ENCODE measurements around the gene SLCO3A1. TPM values are rescaled to one million over a fixed set of nuclear protein-coding genes. Genes with fewer than 3 reads are reported as not detected.

The SLCO3A1 gene
- total RNA-seq, 1 experiment from 2014 or later, result 37.8 TPM

DNA sequence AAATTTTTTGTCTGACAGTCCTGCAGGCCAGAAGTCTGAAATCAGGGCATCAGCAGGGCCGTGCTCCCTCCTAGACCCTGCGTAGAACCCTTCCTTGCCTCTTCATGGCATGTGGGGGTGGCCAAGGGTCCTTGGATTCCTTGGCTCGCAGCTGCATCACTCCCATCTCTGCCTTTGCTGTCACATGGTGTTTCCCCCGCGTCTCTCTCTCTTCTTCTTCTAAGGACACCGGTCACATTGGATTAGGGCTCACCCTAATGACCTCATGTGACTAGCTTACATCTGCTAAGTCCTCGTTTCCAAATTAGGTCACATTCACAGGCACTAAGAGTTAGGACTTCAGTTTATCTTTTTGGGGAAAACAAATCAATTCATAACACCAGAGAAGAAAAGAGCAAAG, 12.0 kb downstream of the SLCO3A1 start:
- Histone ChIP-seq H4K20me1 (ENCODE audit: insufficient read depth) (no peaks in the 10 kb centered on the region), H3K9me3 (ENCODE audit: insufficient read depth, low read depth) (no peaks in the 10 kb centered on the region), H3K36me3 (ENCODE audit: low read depth) (no peaks in the 10 kb centered on the region), H3F3A (ENCODE audit: insufficient read depth, low read depth) (peaks cover 38% of the 10 kb centered on the region), H3K9me2 (ENCODE audit: insufficient read depth) (no peaks in the 10 kb centered on the region), H3K79me2 (ENCODE audit: low read depth) (peaks cover 84% of the 10 kb centered on the region), H3K27me3 (ENCODE audit: insufficient read depth, low read depth) (no peaks in the 10 kb centered on the region), H3K4me3 (no peak overlapping the region), H2AFZ (no peak overlapping the region), H3K4me1 (replicated peaks; ENCODE audit: insufficient read depth) (peaks cover 64% of the 10 kb centered on the region), H3K27ac (peak overlapping the region; percentile 95), H3K4me2 (peak overlapping the region; percentile 65)
- POLR2A ChIA-PET (ENCODE audit: unreplicated experiment), result interaction anchor here (0.6 to 0.7 kb wide), 3 partner anchors 30 to 113 kb away, joined by 3 to 4 read pairs (median 3); no protein-coding TSS in a partner anchor
- CTCF ChIA-PET, result no interaction called here
- intact Hi-C loops (cut with micrococcal nuclease; ENCODE audit: unreplicated experiment), result loop anchor here (10.0 kb wide), 1 partner anchor 779 kb away; no protein-coding TSS in a partner anchor
- BruUV-seq (replicated peaks), result no TSS peak
- no peak for DNase-seq
- no peak for TF ChIP-seq EZH2 (IDR thresholded peaks at IDR 0.05; ENCODE audit: low read depth)
- TF ChIP-seq, protein P1, sequence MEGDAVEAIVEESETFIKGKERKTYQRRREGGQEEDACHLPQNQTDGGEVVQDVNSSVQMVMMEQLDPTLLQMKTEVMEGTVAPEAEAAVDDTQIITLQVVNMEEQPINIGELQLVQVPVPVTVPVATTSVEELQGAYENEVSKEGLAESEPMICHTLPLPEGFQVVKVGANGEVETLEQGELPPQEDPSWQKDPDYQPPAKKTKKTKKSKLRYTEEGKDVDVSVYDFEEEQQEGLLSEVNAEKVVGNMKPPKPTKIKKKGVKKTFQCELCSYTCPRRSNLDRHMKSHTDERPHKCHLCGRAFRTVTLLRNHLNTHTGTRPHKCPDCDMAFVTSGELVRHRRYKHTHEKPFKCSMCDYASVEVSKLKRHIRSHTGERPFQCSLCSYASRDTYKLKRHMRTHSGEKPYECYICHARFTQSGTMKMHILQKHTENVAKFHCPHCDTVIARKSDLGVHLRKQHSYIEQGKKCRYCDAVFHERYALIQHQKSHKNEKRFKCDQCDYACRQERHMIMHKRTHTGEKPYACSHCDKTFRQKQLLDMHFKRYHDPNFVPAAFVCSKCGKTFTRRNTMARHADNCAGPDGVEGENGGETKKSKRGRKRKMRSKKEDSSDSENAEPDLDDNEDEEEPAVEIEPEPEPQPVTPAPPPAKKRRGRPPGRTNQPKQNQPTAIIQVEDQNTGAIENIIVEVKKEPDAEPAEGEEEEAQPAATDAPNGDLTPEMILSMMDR (conservative IDR thresholded peaks at IDR 0.05), result no peak

- Histone ChIP-seq H3K27ac (peak overlapping the region; percentile 95), H3F3A (ENCODE audit: insufficient read depth, low read depth) (peaks cover 38% of the 10 kb centered on the region), H2AFZ (no peak overlapping the region), H3K79me2 (ENCODE audit: low read depth) (peaks cover 84% of the 10 kb centered on the region), H3K27me3 (ENCODE audit: insufficient read depth, low read depth) (no peaks in the 10 kb centered on the region), H3K36me3 (ENCODE audit: low read depth) (no peaks in the 10 kb centered on the region), H3K4me2 (peak overlapping the region; percentile 65), H4K20me1 (ENCODE audit: insufficient read depth) (no peaks in the 10 kb centered on the region), H3K4me1 (replicated peaks; ENCODE audit: insufficient read depth) (peaks cover 64% of the 10 kb centered on the region), H3K4me3 (no peak overlapping the region), H3K9me2 (ENCODE audit: insufficient read depth) (no peaks in the 10 kb centered on the region), H3K9me3 (ENCODE audit: insufficient read depth, low read depth) (no peaks in the 10 kb centered on the region; the same call in 1 of the 2 replicates)
- BruUV-seq (replicated peaks), result no TSS peak
- peak in 1 of 2 experiments; percentile 64 for DNase-seq
- TF ChIP-seq, protein P1 (conservative IDR thresholded peaks at IDR 0.05), result no peak
- no peak for TF ChIP-seq EZH2 (IDR thresholded peaks at IDR 0.05; ENCODE audit: low read depth)
- ChIA-PET CTCF (no interaction called here), POLR2A (ENCODE audit: unreplicated experiment) (interaction anchor here (0.6 to 0.7 kb wide), 4 partner anchors 29 to 113 kb away, joined by 3 to 10 read pairs (median 4); no protein-coding TSS in a partner anchor)
- intact Hi-C loops (cut with micrococcal nuclease; ENCODE audit: unreplicated experiment), result loop anchor here (1.0 to 10.0 kb wide), 2 partner anchors 10 to 779 kb away; no protein-coding TSS in a partner anchor
These were observed 12.4 kb downstream of the SLCO3A1 start for GRCh38 chr15:91865950-91866349.

- Histone ChIP-seq H3K27ac (peak overlapping the region; percentile 95), H3K27me3 (ENCODE audit: insufficient read depth, low read depth) (no peaks in the 10 kb centered on the region), H3K9me3 (ENCODE audit: insufficient read depth, low read depth) (no peaks in the 10 kb centered on the region; the same call in 1 of the 2 replicates), H3K79me2 (ENCODE audit: low read depth) (peaks cover 84% of the 10 kb centered on the region), H2AFZ (no peak overlapping the region), H3K4me1 (replicated peaks; ENCODE audit: insufficient read depth) (peaks cover 61% of the 10 kb centered on the region), H3K4me2 (peak overlapping the region; percentile 65), H3K36me3 (ENCODE audit: low read depth) (no peaks in the 10 kb centered on the region), H4K20me1 (ENCODE audit: insufficient read depth) (no peaks in the 10 kb centered on the region), H3K4me3 (no peak overlapping the region; the same call in 1 of the 2 replicates), H3F3A (ENCODE audit: insufficient read depth, low read depth) (peaks cover 38% of the 10 kb centered on the region), H3K9me2 (ENCODE audit: insufficient read depth) (no peaks in the 10 kb centered on the region)
- intact Hi-C loops (cut with micrococcal nuclease; ENCODE audit: unreplicated experiment), result loop anchor here (1.0 to 10.0 kb wide), 2 partner anchors 10 to 778 kb away; no protein-coding TSS in a partner anchor
- ChIA-PET POLR2A (ENCODE audit: unreplicated experiment) (interaction anchor here (0.6 to 0.7 kb wide), 3 partner anchors 29 to 112 kb away, joined by 3 to 10 read pairs (median 3); no protein-coding TSS in a partner anchor), CTCF (interaction anchor here (0.6 kb wide), 1 partner anchor 563 kb away, joined by 7 read pairs; no protein-coding TSS in a partner anchor)
- no TSS peak for BruUV-seq (replicated peaks)
- no peak for TF ChIP-seq EZH2 (IDR thresholded peaks at IDR 0.05; ENCODE audit: low read depth)
- TF ChIP-seq, protein P1 (conservative IDR thresholded peaks at IDR 0.05), result no peak
- DNase-seq, result peak; percentile 58 to 93
These were observed 12.9 kb downstream of the SLCO3A1 start for GRCh38 chr15:91866371-91866905.

All from PC-9 (cell line).